Measurements from ENCODE around the gene CRACDL.

GRCh38 chr2:98975611-98976010, 39.6 kb upstream of the CRACDL start:
- TF ChIP-seq EZH2 (IDR thresholded peaks at IDR 0.05; ENCODE audit: low read length, unreplicated experiment) (no peak), EZH2phosphoT487 (IDR thresholded peaks at IDR 0.05; ENCODE audit: borderline replicate concordance, low read length) (no peak), CTCF (conservative IDR thresholded peaks at IDR 0.05; ENCODE audit: low read depth, low read length) (no peak)

Measured in PC-3 (cell line).